Measurements from ENCODE around the gene NUCB1. TPM values are rescaled to one million over a fixed set of nuclear protein-coding genes. Genes with fewer than 3 reads are reported as not detected.

The NUCB1 gene
- total RNA-seq (100 to 1,000 TPM; 117 to 503 (median 135) TPM), polyA plus RNA-seq (100 to 1,000 TPM in 1 of 3 donors, 10 to 100 TPM in 2; 68.9 to 118 (median 91.5) TPM)
- long read RNA-seq, donor 1, transcript NUCB1-201 (13 exons, 2,668 nt) = major isoform, 5 of 26 reads
- long read RNA-seq, donor 1, partial matches to known transcripts = 20 of 26 reads
- long read RNA-seq, donor 1, other reads (novel, unspliced or antisense) = 0 of 26 reads
- long read RNA-seq, donor 2, transcript NUCB1-201 (13 exons, 2,668 nt) = major isoform, 17 of 24 reads
- long read RNA-seq, donor 2, partial matches to known transcripts = 7 of 24 reads
- long read RNA-seq, donor 2, other reads (novel, unspliced or antisense) = 0 of 24 reads
- long read RNA-seq, donor 3, partial matches to known transcripts = 0 of 3 reads
- long read RNA-seq, donor 3, other reads (novel, unspliced or antisense) = 0 of 3 reads
- long read RNA-seq, donor 4, partial matches to known transcripts = 0 of 1 reads
- long read RNA-seq, donor 4, other reads (novel, unspliced or antisense) = 0 of 1 reads
- long read RNA-seq, donor 5, partial matches to known transcripts = 58 of 64 reads
- long read RNA-seq, donor 5, other reads (novel, unspliced or antisense) = 0 of 64 reads
- long read RNA-seq, donor 6, transcript NUCB1-201 (13 exons, 2,668 nt) = major isoform, 38 of 74 reads
- long read RNA-seq, donor 6, partial matches to known transcripts = 35 of 74 reads
- long read RNA-seq, donor 6, other reads (novel, unspliced or antisense) = 0 of 74 reads
- long read RNA-seq, donor 7, partial matches to known transcripts = 12 of 17 reads
- long read RNA-seq, donor 7, other reads (novel, unspliced or antisense) = 0 of 17 reads
- long read RNA-seq, donor 8, partial matches to known transcripts = 48 of 54 reads
- long read RNA-seq, donor 8, other reads (novel, unspliced or antisense) = 0 of 54 reads
- long read RNA-seq, donor 9, partial matches to known transcripts = 0 of 4 reads
- long read RNA-seq, donor 9, other reads (novel, unspliced or antisense) = 0 of 4 reads
- long read RNA-seq, donor 10, partial matches to known transcripts = 0 of 6 reads
- long read RNA-seq, donor 10, other reads (novel, unspliced or antisense) = 0 of 6 reads

GRCh38 chr19:48899781-48900476 is at the start of gene NUCB1:
NUCB1 (plus strand) TSS chr19:48900312; CDS start chr19:48900797, 485 bp downstream.
- peaks cover 0 to 13% (median 0%) of the 10 kb centered on the region in 3 donors for H3K27me3 ChIP-seq
- H3K36me3 ChIP-seq = peaks cover 3 to 21% (median 13%) of the 10 kb centered on the region in 4 donors
- no peaks in the 10 kb centered on the region for H3K9me3 ChIP-seq
- 6 to 8% (median 7%) methylated on average over 34 of the region's 34 CpGs for WGBS, 5 donors
- peaks cover 23 to 52% (median 42%) of the 10 kb centered on the region in 4 donors for H3K4me1 ChIP-seq
- intact Hi-C loops (cut with DNase I; ENCODE audit: low total_unique reads) = no loop called here
- peak within 1 kb of the TSS; percentile 83 to 97 (median 94) for H3K27ac ChIP-seq
- TF ChIP-seq EP300 (IDR thresholded peaks at IDR 0.05) (peak; percentile 73), POLR2A (IDR thresholded peaks at IDR 0.05) (no peak), POLR2AphosphoS5 (IDR thresholded peaks at IDR 0.05) (peak; percentile 62 to 93 (median 85)), CTCF (IDR thresholded peaks at IDR 0.05) (peak in 2 of 7 experiments; percentile 16 to 38)
- peak within 1 kb of the TSS; percentile 82 to 93 (median 86) for H3K4me3 ChIP-seq
- DNase-seq = peak; percentile 99 to 100

- no peak for DNase-seq
- Histone ChIP-seq H3K4me1 (peaks cover 0 to 15% (median 3%) of the 10 kb centered on the region in 4 donors), H3K4me3 (no peak overlapping the region), H3K36me3 (peaks cover 0 to 31% (median 16%) of the 10 kb centered on the region in 4 donors), H3K27ac (no peak overlapping the region), H3K9me3 (no peaks in the 10 kb centered on the region), H3K27me3 (no peaks in the 10 kb centered on the region)
- intact Hi-C loops (cut with DNase I; ENCODE audit: low total_unique reads) = no loop called here
- 90 to 94% (median 93%) methylated on average over 4 of the region's 4 CpGs for WGBS, 5 donors
- TF ChIP-seq CTCF (IDR thresholded peaks at IDR 0.05) = no peak
- TF ChIP-seq POLR2A (IDR thresholded peaks at IDR 0.05) = no peak
- no peak for TF ChIP-seq POLR2AphosphoS5 (IDR thresholded peaks at IDR 0.05)
- TF ChIP-seq EP300 (IDR thresholded peaks at IDR 0.05) = no peak
Observed at GRCh38 chr19:48852292-48852691, 47.8 kb upstream of the NUCB1 start.

GRCh38 chr19:48853483-48853882 is 46.6 kb upstream of the NUCB1 start:
- no peak for DNase-seq
- Histone ChIP-seq H3K4me3 (no peak overlapping the region), H3K9me3 (no peaks in the 10 kb centered on the region), H3K36me3 (peaks cover 0 to 28% (median 9%) of the 10 kb centered on the region in 4 donors), H3K27me3 (no peaks in the 10 kb centered on the region), H3K4me1 (peaks cover 0 to 15% (median 3%) of the 10 kb centered on the region in 4 donors), H3K27ac (peak overlapping the region in 1 of 5 donors; percentile 10)
- TF ChIP-seq POLR2A (IDR thresholded peaks at IDR 0.05) = no peak
- TF ChIP-seq CTCF (IDR thresholded peaks at IDR 0.05) = no peak
- no peak for TF ChIP-seq POLR2AphosphoS5 (IDR thresholded peaks at IDR 0.05)
- no peak for TF ChIP-seq EP300 (IDR thresholded peaks at IDR 0.05)
- WGBS, 5 donors = 89 to 96% (median 91%) methylated on average over 8 of the region's 8 CpGs
- intact Hi-C loops (cut with DNase I; ENCODE audit: low total_unique reads) = no loop called here

Measured in stomach (tissue), 19 donors.